ENCODE measurements around the gene SLC35F6. TPM values are rescaled to one million over a fixed set of nuclear protein-coding genes. Genes with fewer than 3 reads are reported as not detected.

The SLC35F6 gene
- total and polyA plus RNA-seq, 2 donors (not counting 1 experiment from before 2014, with no cell fraction given): 35.2 to 61.4 TPM

DNA sequence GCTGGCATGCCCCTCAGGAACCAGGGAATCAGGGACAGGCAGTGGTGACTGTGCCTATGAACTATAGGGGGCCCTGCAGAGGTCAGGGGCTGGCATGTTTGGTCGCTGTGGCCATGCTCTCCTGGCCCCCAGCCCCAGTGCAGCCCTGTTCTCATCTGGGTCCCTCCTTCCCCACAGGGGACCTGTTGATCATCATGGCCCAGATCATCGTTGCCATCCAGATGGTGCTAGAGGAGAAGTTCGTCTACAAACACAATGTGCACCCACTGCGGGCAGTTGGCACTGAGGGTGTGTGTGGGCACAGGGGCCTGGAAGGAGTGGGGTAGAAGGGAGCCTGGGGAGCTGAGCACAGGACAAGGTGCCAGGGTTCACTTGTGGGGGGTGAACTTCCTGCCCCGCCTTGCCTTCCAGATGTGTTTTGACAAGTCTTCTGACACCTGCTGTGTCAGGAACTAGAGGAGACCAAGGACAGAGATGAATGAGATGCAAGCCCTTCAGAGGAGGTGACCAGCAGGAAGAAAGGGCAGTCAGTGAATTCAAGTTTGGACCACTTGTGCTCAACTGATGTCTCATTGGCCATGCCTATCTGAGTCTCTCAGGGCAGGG, 12.2 kb downstream of the SLC35F6 start:
- Histone ChIP-seq H3K79me2 (ENCODE audit: control insufficient read depth, insufficient read depth, low read length) (peaks cover 21% of the 10 kb centered on the region), H3K36me3 (ENCODE audit: control insufficient read depth, insufficient read depth, low read length) (peaks cover 39% of the 10 kb centered on the region), H3K4me3 (replicated peaks in 1 of 4; ENCODE audit: control extremely low read depth in 1 of 4, insufficient read depth in 1 of 4, low read depth in 3 of 4, low read length in 4 of 4) (no peak overlapping the region), H3K9ac (ENCODE audit: insufficient read depth, low read length) (no peak overlapping the region), H3K9me3 (ENCODE audit: control insufficient read depth, insufficient read depth, low read depth, low read length) (no peaks in the 10 kb centered on the region), H3K27ac (ENCODE audit: insufficient read depth, low read length) (no peak overlapping the region), H3K27me3 (ENCODE audit: control insufficient read depth, insufficient read depth, low read length) (no peaks in the 10 kb centered on the region), H3K4me2 (ENCODE audit: extremely low read depth, insufficient read depth, low read length) (no peak overlapping the region), H2AFZ (ENCODE audit: low read length) (no peak overlapping the region), H4K20me1 (ENCODE audit: control insufficient read depth, extremely low read depth, insufficient read depth, low read length) (no peaks in the 10 kb centered on the region), H3K4me1 (ENCODE audit: control insufficient read depth, extremely low read depth, insufficient read depth, low read length) (peaks cover 13% of the 10 kb centered on the region)
- no peak for TF ChIP-seq EZH2 (IDR thresholded peaks at IDR 0.05; ENCODE audit: low read length, missing control alignments)
- TF ChIP-seq, protein P1, sequence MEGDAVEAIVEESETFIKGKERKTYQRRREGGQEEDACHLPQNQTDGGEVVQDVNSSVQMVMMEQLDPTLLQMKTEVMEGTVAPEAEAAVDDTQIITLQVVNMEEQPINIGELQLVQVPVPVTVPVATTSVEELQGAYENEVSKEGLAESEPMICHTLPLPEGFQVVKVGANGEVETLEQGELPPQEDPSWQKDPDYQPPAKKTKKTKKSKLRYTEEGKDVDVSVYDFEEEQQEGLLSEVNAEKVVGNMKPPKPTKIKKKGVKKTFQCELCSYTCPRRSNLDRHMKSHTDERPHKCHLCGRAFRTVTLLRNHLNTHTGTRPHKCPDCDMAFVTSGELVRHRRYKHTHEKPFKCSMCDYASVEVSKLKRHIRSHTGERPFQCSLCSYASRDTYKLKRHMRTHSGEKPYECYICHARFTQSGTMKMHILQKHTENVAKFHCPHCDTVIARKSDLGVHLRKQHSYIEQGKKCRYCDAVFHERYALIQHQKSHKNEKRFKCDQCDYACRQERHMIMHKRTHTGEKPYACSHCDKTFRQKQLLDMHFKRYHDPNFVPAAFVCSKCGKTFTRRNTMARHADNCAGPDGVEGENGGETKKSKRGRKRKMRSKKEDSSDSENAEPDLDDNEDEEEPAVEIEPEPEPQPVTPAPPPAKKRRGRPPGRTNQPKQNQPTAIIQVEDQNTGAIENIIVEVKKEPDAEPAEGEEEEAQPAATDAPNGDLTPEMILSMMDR (conservative IDR thresholded peaks at IDR 0.05 in 1 of 2, IDR thresholded peaks at IDR 0.05 in 1 of 2; ENCODE audit: low read depth in 1 of 2, low read length in 2 of 2): no peak
- DNase-seq (ENCODE audit: low read depth in 2 of 2): no peak

DNA sequence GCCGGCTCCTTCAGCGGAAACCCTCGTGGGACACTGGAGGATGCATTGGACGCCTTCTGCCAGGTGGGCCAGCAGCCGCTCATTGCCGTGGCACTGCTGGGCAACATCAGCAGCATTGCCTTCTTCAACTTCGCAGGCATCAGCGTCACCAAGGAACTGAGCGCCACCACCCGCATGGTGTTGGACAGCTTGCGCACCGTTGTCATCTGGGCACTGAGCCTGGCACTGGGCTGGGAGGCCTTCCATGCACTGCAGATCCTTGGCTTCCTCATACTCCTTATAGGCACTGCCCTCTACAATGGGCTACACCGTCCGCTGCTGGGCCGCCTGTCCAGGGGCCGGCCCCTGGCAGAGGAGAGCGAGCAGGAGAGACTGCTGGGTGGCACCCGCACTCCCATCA, 14.0 kb downstream of the SLC35F6 start:
- Histone ChIP-seq H4K20me1 (ENCODE audit: control insufficient read depth, extremely low read depth, insufficient read depth, low read length) (no peaks in the 10 kb centered on the region), H3K4me1 (ENCODE audit: control insufficient read depth, extremely low read depth, insufficient read depth, low read length) (no peaks in the 10 kb centered on the region), H3K9ac (ENCODE audit: insufficient read depth, low read length) (no peak overlapping the region), H3K27me3 (ENCODE audit: control insufficient read depth, insufficient read depth, low read length) (no peaks in the 10 kb centered on the region), H3K4me3 (replicated peaks in 1 of 4; ENCODE audit: control extremely low read depth in 1 of 4, insufficient read depth in 1 of 4, low read depth in 3 of 4, low read length in 4 of 4) (no peak overlapping the region), H3K9me3 (ENCODE audit: control insufficient read depth, insufficient read depth, low read depth, low read length) (no peaks in the 10 kb centered on the region), H2AFZ (ENCODE audit: low read length) (no peak overlapping the region), H3K4me2 (ENCODE audit: extremely low read depth, insufficient read depth, low read length) (no peak overlapping the region), H3K36me3 (ENCODE audit: control insufficient read depth, insufficient read depth, low read length) (peaks cover 39% of the 10 kb centered on the region), H3K79me2 (ENCODE audit: control insufficient read depth, insufficient read depth, low read length) (peaks cover 18% of the 10 kb centered on the region), H3K27ac (ENCODE audit: insufficient read depth, low read length) (no peak overlapping the region)
- TF ChIP-seq, protein P1 (conservative IDR thresholded peaks at IDR 0.05 in 1 of 2, IDR thresholded peaks at IDR 0.05 in 1 of 2; ENCODE audit: low read depth in 1 of 2, low read length in 2 of 2): no peak
- TF ChIP-seq EZH2 (IDR thresholded peaks at IDR 0.05; ENCODE audit: low read length, missing control alignments): no peak
- DNase-seq (ENCODE audit: low read depth in 2 of 2): no peak

DNA sequence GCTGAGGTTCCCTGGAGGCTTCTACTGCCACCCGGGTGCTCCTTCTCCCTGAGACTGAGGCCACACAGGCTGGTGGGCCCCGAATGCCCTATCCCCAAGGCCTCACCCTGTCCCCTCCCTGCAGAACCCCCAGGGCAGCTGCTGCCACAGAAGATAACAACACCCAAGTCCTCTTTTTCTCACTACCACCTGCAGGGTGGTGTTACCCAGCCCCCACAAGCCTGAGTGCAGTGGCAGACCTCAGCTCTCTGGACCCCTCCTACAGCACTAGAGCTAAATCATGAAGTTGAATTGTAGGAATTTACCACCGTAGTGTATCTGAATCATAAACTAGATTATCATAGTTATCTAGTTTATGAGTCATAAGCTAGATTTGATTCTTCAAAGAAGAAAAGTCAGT, 14.4 kb downstream of the SLC35F6 start:
- Histone ChIP-seq H3K79me2 (ENCODE audit: control insufficient read depth, insufficient read depth, low read length) (peaks cover 18% of the 10 kb centered on the region), H3K36me3 (ENCODE audit: control insufficient read depth, insufficient read depth, low read length) (peaks cover 39% of the 10 kb centered on the region), H3K27me3 (ENCODE audit: control insufficient read depth, insufficient read depth, low read length) (no peaks in the 10 kb centered on the region), H3K9me3 (ENCODE audit: control insufficient read depth, insufficient read depth, low read depth, low read length) (no peaks in the 10 kb centered on the region), H4K20me1 (ENCODE audit: control insufficient read depth, extremely low read depth, insufficient read depth, low read length) (no peaks in the 10 kb centered on the region), H3K27ac (ENCODE audit: insufficient read depth, low read length) (no peak overlapping the region), H3K4me2 (ENCODE audit: extremely low read depth, insufficient read depth, low read length) (no peak overlapping the region), H3K4me3 (replicated peaks in 1 of 4; ENCODE audit: control extremely low read depth in 1 of 4, insufficient read depth in 1 of 4, low read depth in 3 of 4, low read length in 4 of 4) (no peak overlapping the region), H3K4me1 (ENCODE audit: control insufficient read depth, extremely low read depth, insufficient read depth, low read length) (no peaks in the 10 kb centered on the region), H2AFZ (ENCODE audit: low read length) (no peak overlapping the region), H3K9ac (ENCODE audit: insufficient read depth, low read length) (no peak overlapping the region)
- TF ChIP-seq, protein P1 (conservative IDR thresholded peaks at IDR 0.05 in 1 of 2, IDR thresholded peaks at IDR 0.05 in 1 of 2; ENCODE audit: low read depth in 1 of 2, low read length in 2 of 2): no peak
- TF ChIP-seq EZH2 (IDR thresholded peaks at IDR 0.05; ENCODE audit: low read length, missing control alignments): no peak
- DNase-seq (ENCODE audit: low read depth in 2 of 2): peak in 1 of 2 donors; percentile 28

Data from fibroblast of lung (primary cell).